Effector CD8-positive, alpha-beta T cell (primary cell): ENCODE results near the gene COL11A1.

Experiments
- DNase-seq: peaks from one replicate; lab custom pipeline; 2025; lab: John Stamatoyannopoulos, UW

Gene COL11A1

GRCh38 chr1:102899935-102900334, 208.4 kb downstream of the COL11A1 start:
- no peak for DNase-seq

GRCh38 chr1:102897557-102897956, 210.8 kb downstream of the COL11A1 start:
- DNase-seq = no peak

GRCh38 chr1:102896771-102897170, 211.6 kb downstream of the COL11A1 start:
- DNase-seq = no peak

- DNase-seq = no peak
These were observed 212.0 kb downstream of the COL11A1 start for GRCh38 chr1:102896286-102896685.

- no peak for DNase-seq
These were observed 216.3 kb downstream of the COL11A1 start for GRCh38 chr1:102891868-102892625.

- DNase-seq = no peak
These were observed 221.7 kb downstream of the COL11A1 start for GRCh38 chr1:102886638-102887037.

GRCh38 chr1:102884238-102884637, 224.1 kb downstream of the COL11A1 start:
- no peak for DNase-seq

- DNase-seq = no peak
These were observed 228.8 kb downstream of the COL11A1 start for GRCh38 chr1:102879439-102879993.

- DNase-seq = no peak
These were observed 232.6 kb downstream of the COL11A1 start for GRCh38 chr1:102875756-102876155.

GRCh38 chr1:102872526-102872925, 235.8 kb downstream of the COL11A1 start:
- DNase-seq = no peak

GRCh38 chr1:102872097-102872496, 236.2 kb downstream of the COL11A1 start:
- no peak for DNase-seq

- no peak for DNase-seq
These were observed 244.6 kb downstream of the COL11A1 start for GRCh38 chr1:102863704-102864103.

GRCh38 chr1:102861247-102861646, 247.1 kb downstream of the COL11A1 start:
- no peak for DNase-seq

GRCh38 chr1:102858695-102859094, 249.6 kb downstream of the COL11A1 start:
- no peak for DNase-seq

- DNase-seq = no peak
These were observed 251.1 kb downstream of the COL11A1 start for GRCh38 chr1:102857251-102857650.

- no peak for DNase-seq
These were observed 254.6 kb downstream of the COL11A1 start for GRCh38 chr1:102853701-102854187.

GRCh38 chr1:102853136-102853535, 255.2 kb downstream of the COL11A1 start:
- no peak for DNase-seq

GRCh38 chr1:102852613-102853012, 255.7 kb downstream of the COL11A1 start:
- DNase-seq = no peak

- no peak for DNase-seq
These were observed 256.7 kb downstream of the COL11A1 start for GRCh38 chr1:102851616-102852015.

GRCh38 chr1:102842606-102843005, 265.7 kb downstream of the COL11A1 start:
- DNase-seq = no peak

GRCh38 chr1:102840741-102841140, 267.6 kb downstream of the COL11A1 start:
- no peak for DNase-seq

- DNase-seq = no peak
These were observed 270.3 kb downstream of the COL11A1 start for GRCh38 chr1:102838016-102838415.

- DNase-seq = no peak
These were observed 270.8 kb downstream of the COL11A1 start for GRCh38 chr1:102837551-102837950.

- no peak for DNase-seq
These were observed 271.3 kb downstream of the COL11A1 start for GRCh38 chr1:102836991-102837390.
